DMS114 treated with DMSO at 0.1 percent for 48 hours (cell line): ENCODE data around the gene FADS2.
"Not testable (repeated sequence)": the region's sequence is repeated elsewhere in the genome, so short reads cannot be mapped to it uniquely, and the experiment has no call there.

Source experiments
- DNase-seq: peaks from one replicate; lab custom pipeline; 2025; ENCODE audit not compliant: unreplicated experiment; lab: John Stamatoyannopoulos, UW

Gene FADS2

GRCh38 chr11:61866958-61867343 lies 38.9 kb downstream of the FADS2 start:
- DNase-seq: no peak

- DNase-seq: no peak
Measured at GRCh38 chr11:61868571-61869428, 40.7 kb downstream of the FADS2 start.

GRCh38 chr11:61869429-61869707 lies 41.3 kb downstream of the FADS2 start:
- DNase-seq: no peak

GRCh38 chr11:61869708-61870451 lies 41.8 kb downstream of the FADS2 start:
- no peak for DNase-seq

GRCh38 chr11:61870541-61871031 lies 42.5 kb downstream of the FADS2 start:
- DNase-seq: no peak

GRCh38 chr11:61871158-61871597 lies 43.1 kb downstream of the FADS2 start:
- no peak for DNase-seq

GRCh38 chr11:61872935-61873565 lies 45.0 kb downstream of the FADS2 start:
- no peak for DNase-seq

GRCh38 chr11:61873588-61874376 lies 45.7 kb downstream of the FADS2 start:
- no peak for DNase-seq

GRCh38 chr11:61874377-61874809 lies 46.3 kb downstream of the FADS2 start:
- no peak for DNase-seq

- DNase-seq: no peak
Measured at GRCh38 chr11:61874853-61875252, 46.8 kb downstream of the FADS2 start.

- DNase-seq: no peak
Measured at GRCh38 chr11:61875698-61876097, 47.6 kb downstream of the FADS2 start.

- DNase-seq: no peak
Measured at GRCh38 chr11:61879152-61879551, 51.1 kb downstream of the FADS2 start.

- DNase-seq: no peak
Measured at GRCh38 chr11:61880031-61880430, 51.9 kb downstream of the FADS2 start.

GRCh38 chr11:61880454-61880853 lies 52.4 kb downstream of the FADS2 start:
- no peak for DNase-seq

GRCh38 chr11:61881397-61881796 lies 53.3 kb downstream of the FADS2 start:
- DNase-seq: no peak

- not testable (repeated sequence) for DNase-seq
Measured at GRCh38 chr11:61882267-61882666, 54.2 kb downstream of the FADS2 start.

GRCh38 chr11:61882879-61883278 lies 54.8 kb downstream of the FADS2 start:
- DNase-seq: no peak

- no peak for DNase-seq
Measured at GRCh38 chr11:61883327-61883726, 55.2 kb downstream of the FADS2 start.

GRCh38 chr11:61883947-61884346 lies 55.8 kb downstream of the FADS2 start:
- DNase-seq: no peak

GRCh38 chr11:61885166-61885778 lies 57.2 kb downstream of the FADS2 start:
- DNase-seq: no peak
